Occipital lobe (tissue), 3 donors: Measurements from ENCODE around the gene EPC2. TPM values are rescaled to one million over a fixed set of nuclear protein-coding genes. Genes with fewer than 3 reads are reported as not detected.
A peak's percentile ranks its signal among the peaks of the same experiment; 100 is the strongest.

ENCODE experiments used
- DNase-seq: peaks from one replicate; lab custom pipeline; 2025; lab: John Stamatoyannopoulos, UW
- small RNA-seq: library from RNA; depleted of rRNA; stranded (forward); fragments of <200 nt; gene quantifications from one replicate; pipeline ENCODE3, GENCODE V24; 2014
- total RNA-seq: library from RNA; depleted of rRNA; stranded (reverse); fragments of >200 nt; gene quantifications from one replicate; pipeline ENCODE4 v1.2.3, GENCODE V29; 2014

EPC2 gene
- total RNA-seq, 1 donor from 2014 or later: 103 TPM

GRCh38 chr2:148802448-148803220 lies 158.1 kb downstream of the EPC2 start:
- no peak for DNase-seq

- DNase-seq: no peak
Observed at GRCh38 chr2:148810081-148810480, 165.5 kb downstream of the EPC2 start.

DNA sequence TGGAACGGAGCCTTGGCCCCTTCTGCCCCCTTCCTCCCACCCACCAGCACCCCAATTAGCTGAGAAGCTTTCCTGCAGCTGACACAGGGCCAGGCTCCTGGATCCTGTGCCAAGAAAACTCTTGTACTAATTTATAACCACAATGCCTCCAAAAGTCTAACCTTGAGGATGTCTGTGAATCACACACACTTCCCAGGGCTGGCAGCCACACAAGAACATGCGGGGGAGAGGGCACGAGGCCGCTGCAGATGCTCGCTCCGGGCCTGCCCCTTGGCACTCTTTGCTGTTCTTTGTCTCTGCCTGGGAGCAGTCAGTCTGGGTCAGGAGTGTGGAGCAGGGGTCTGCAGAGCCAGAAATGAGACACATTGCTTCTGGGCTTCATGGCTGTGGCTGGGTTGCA lies 167.8 kb downstream of the EPC2 start:
- DNase-seq: peak; percentile 33

- DNase-seq: no peak
Observed at GRCh38 chr2:148813603-148814065, 169.1 kb downstream of the EPC2 start.

DNA sequence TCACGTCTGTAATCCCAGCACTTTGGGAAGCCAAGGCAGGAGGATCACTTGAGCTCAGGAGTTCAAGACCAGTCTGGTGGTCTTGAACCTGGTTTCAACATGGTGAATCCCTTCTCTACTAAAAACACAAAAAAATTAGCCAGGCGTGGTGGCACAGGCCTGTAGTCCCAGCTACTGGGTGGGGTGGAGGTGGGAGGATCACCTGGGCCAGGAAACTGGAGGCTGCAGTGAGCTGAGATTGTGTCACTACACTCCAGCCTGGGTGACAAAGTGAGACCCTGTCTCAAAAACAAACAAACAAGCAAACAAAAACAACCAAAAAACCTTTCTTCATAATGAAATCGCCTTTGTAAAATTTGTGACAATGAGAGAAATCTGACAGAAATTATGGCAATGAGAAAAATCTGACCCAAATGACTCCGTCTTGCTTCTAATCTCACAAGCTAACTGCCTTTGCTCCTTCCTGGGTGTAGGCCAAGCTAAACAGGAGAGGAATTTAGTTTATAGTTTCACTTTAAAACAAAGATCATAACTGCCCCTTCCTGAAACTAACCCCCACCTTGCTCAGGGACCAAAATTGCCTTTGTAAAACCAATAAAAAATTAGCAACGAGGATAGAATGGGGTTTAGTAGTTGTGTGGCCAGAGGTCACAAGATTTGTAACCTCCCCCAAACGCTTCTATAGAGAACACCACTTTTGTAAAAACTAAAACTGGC lies 169.8 kb downstream of the EPC2 start:
- DNase-seq: no peak

DNA sequence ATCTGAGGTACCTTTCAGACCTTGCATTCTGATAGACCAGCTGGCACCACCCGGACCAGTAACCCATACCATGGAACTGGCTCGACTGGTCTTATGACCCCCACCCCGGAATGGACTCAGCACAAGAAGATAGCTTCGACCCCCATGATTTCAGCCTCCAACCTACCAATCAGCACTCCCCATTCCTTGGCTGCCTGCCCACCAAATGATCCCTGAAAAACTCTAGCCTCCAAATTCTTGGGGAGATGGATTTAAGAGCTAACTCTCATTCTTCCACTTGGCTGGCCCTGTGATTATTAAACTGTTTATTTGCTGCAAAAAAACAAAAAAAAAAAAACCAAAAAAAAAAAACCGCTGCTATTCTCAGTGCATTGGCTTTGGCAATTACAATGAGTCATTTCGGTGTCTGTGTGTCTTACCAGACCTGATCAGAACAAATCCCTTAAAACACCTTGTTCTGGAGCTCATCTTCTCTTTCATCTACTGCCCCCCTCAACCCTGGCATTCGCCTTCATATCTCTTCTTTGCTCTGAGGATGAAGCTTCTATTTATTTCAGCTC lies 170.4 kb downstream of the EPC2 start:
- DNase-seq: no peak

GRCh38 chr2:148816176-148816575 lies 171.6 kb downstream of the EPC2 start:
- DNase-seq: no peak

DNA sequence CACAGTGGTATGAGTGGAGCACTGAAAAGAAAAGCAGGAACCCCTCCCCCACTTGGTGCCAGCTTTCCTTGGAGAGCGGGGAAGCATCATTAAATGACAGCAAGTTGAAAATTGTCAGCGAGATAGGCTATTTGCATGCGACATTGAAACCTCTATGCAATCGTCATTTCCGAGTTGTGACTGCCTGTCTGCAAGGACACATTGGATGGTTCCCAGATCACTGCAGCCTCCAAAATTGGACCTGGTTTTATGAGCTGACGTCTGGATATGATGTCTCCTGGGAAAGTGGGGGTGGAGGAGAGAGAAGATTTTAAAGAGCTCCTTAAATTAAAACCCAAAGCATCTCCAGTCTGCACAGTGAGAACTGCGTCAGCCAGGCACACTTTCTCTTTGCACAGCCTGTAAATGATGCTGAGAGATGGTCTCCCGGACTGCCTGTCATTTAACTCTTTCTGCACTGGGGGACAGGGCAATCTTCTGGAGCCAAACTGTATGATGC lies 172.7 kb downstream of the EPC2 start:
- peak; percentile 61 for DNase-seq

DNA sequence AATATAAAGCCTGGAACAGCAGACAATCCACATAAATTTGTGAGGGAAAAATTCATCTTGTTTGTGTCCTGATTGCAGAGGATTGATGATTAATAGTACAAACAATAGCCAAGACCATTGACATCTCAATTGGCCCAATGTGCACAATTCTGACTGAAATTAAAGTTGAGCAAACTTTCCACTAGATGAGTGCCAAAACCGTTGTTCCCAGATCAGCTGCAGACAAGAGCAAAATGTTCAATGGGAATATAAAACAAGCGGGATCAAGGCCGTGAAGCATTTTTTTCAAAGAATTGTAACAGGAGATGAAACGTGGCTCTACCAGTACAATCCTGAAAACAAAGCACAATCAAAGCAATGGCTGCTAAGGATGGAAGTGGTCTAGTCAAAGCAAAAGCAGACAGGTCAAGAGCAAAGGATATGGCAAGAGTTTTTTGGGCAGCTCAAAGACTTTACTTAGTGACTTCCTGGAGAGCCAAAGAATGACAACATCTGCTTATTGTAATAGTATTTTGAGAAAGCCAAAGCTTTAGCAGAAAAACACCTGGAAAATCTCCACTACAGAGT lies 174.6 kb downstream of the EPC2 start:
- no peak for DNase-seq

GRCh38 chr2:148824190-148824589 lies 179.6 kb downstream of the EPC2 start:
- no peak for DNase-seq

DNA sequence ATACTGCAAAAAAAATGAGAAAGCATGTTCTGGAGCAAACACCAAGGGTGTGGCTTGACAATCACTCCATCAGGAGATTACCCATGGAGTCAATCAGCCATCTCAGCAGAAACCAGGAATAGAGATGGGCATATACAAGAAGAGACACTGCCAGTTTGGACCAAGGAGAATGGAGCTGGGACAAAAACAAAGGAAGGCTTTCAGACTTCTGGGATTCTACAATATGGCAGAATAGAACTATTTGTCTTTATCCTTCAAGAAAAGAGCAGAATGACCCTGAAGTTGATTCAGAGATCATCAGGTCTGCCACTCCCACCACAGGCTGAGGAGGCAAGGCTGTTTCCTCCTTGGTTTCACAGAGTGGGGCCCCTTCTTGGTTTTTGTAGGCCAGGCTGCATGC lies 182.2 kb downstream of the EPC2 start:
- no peak for DNase-seq

GRCh38 chr2:148828941-148829340 lies 184.4 kb downstream of the EPC2 start:
- no peak for DNase-seq

- no peak for DNase-seq
Observed at GRCh38 chr2:148829618-148830017, 185.1 kb downstream of the EPC2 start.

- no peak for DNase-seq
Observed at GRCh38 chr2:148832637-148833036, 188.1 kb downstream of the EPC2 start.

Small RNA genes lying within 50 kb of the gene (small RNA-seq; reads per million reads assigned to genes)
- not detected for gene RNU2-9P
- gene RPS29P8: not detected

Other genes starting within 250 kb of the EPC2 start
- gene KIF5C, start 230.5 kb downstream of the EPC2 start, total RNA-seq: 379 TPM